H1 (cell line): ENCODE data around the gene USP1. TPM values are rescaled to one million over a fixed set of nuclear protein-coding genes. Genes with fewer than 3 reads are reported as not detected.

Source experiments
- CTCF ChIA-PET: fragments of 300-600 bp; sonication (Branson Sonifier 250); formaldehyde crosslinking; loops from one replicate; lab custom pipeline; 2021; ENCODE audit not compliant: partially characterized antibody; lab: Charles Lee
- POLR2A ChIA-PET: fragments of 300-600 bp; sonication (Branson Sonifier 250); formaldehyde crosslinking; loops from one replicate; lab custom pipeline; 2021; ENCODE audit warnings: inconsistent platforms; ENCODE audit not compliant: partially characterized antibody; lab: Charles Lee
- DNase-seq, 2 experiments: peaks; one replicate each; pipeline versions ENCODE4 v3.0.0 to v3.0.0-alpha.2; 2010 to 2022; ENCODE audit warnings: low spot score in 2 of 2, low read depth in 1 of 2, mixed read lengths in 1 of 2
- FAIRE-seq: peaks from 2 replicates; lab custom pipeline; 2011; peaks lifted over from hg19 to GRCh38; lab: Jason Lieb, UNC
- H2AFZ ChIP-seq: 2 replicates; pipeline ENCODE4 v1.8.1; 2012; ENCODE audit warnings: low read length, inconsistent platforms
- H2AK5ac ChIP-seq: 2 replicates; pipeline ENCODE4 v1.6.1; 2013; ENCODE audit warnings: low read depth, low read length
- H2BK120ac ChIP-seq: replicated peaks from 2 replicates; pipeline ENCODE3; 2013; ENCODE audit warnings: low read depth, low read length, inconsistent platforms
- H2BK12ac ChIP-seq: 2 replicates; pipeline ENCODE4 v1.6.1; 2013; ENCODE audit warnings: low read depth, low read length
- H2BK15ac ChIP-seq: 2 replicates; pipeline ENCODE4 v1.6.1; 2013; ENCODE audit warnings: low read length
- H2BK20ac ChIP-seq: 2 replicates; pipeline ENCODE4 v1.6.1; 2013; ENCODE audit warnings: low read length
- H2BK5ac ChIP-seq: 2 replicates; pipeline ENCODE4 v1.6.1; 2013; ENCODE audit warnings: low read depth, low read length
- H3K14ac ChIP-seq: 2 replicates; pipeline ENCODE4 v1.6.1; 2013; ENCODE audit warnings: inconsistent platforms; ENCODE audit not compliant: insufficient read length
- H3K18ac ChIP-seq: 2 replicates; pipeline ENCODE4 v1.6.1; 2013; ENCODE audit warnings: low read length; ENCODE audit errors: extremely low read depth
- H3K23ac ChIP-seq: 2 replicates; pipeline ENCODE4 v1.6.1; 2013; ENCODE audit warnings: inconsistent platforms; ENCODE audit not compliant: insufficient read length
- H3K23me2 ChIP-seq: 2 replicates; pipeline ENCODE4 v1.6.1; 2013; ENCODE audit warnings: low read depth, low read length
- H3K27ac ChIP-seq: 2 replicates; pipeline ENCODE4 v1.6.1; 2011; ENCODE audit warnings: low read depth, low read length, inconsistent platforms
- H3K27me3 ChIP-seq, 4 experiments: replicated peaks in 1 of 4; 1 replicate in 1 of 4; 2 replicates in 3 of 4; pipeline versions ENCODE4 v1.6.1 to v1.8.1; 2011 to 2013; ENCODE audit warnings: low read length in 3 of 4, mild to moderate bottlenecking in 3 of 4, inconsistent platforms in 2 of 4, mixed read lengths in 2 of 4, moderate library complexity in 1 of 4; ENCODE audit not compliant: control insufficient read depth in 3 of 4, insufficient read depth in 3 of 4; ENCODE audit errors: extremely low read depth in 1 of 4
- H3K36me3 ChIP-seq, 4 experiments: 2 replicates each; pipeline versions ENCODE4 v1.6.1 to v1.8.1; 2011 to 2013; ENCODE audit warnings: mild to moderate bottlenecking in 4 of 4, low read length in 3 of 4, moderate library complexity in 2 of 4, control low read depth in 1 of 4, inconsistent platforms in 1 of 4; ENCODE audit not compliant: insufficient read depth in 4 of 4, control insufficient read depth in 2 of 4
- H3K4ac ChIP-seq: replicated peaks from 2 replicates; pipeline ENCODE3; 2013; ENCODE audit warnings: low read length, low read depth, mixed read lengths, inconsistent platforms; ENCODE audit not compliant: insufficient read length
- H3K4me1 ChIP-seq, 4 experiments: replicated peaks in 1 of 4; 1 replicate in 1 of 4; 2 replicates in 3 of 4; pipeline versions ENCODE4 v1.6.1 to v1.8.1; 2011 to 2013; ENCODE audit warnings: low read length in 3 of 4, inconsistent platforms in 2 of 4, mixed read lengths in 1 of 4; ENCODE audit not compliant: insufficient read depth in 4 of 4, control insufficient read depth in 3 of 4
- H3K4me2 ChIP-seq, 2 experiments: 2 replicates each; pipeline versions ENCODE4 v1.6.1 to v1.8.1; 2011 to 2013; ENCODE audit warnings: low read depth in 2 of 2, low read length in 2 of 2, control low read depth in 1 of 2, inconsistent platforms in 1 of 2, mild to moderate bottlenecking in 1 of 2; ENCODE audit not compliant: insufficient read depth in 1 of 2
- H3K4me3 ChIP-seq, 4 experiments: fragments of 200-600, 300-600 bp in 1 of 4; sonication (generic), shearing (Covaris generic), sonication (Bioruptor Twin) in 1 of 4; 2 replicates each; pipeline versions ENCODE4 v1.5.1 to v1.8.1; 2011 to 2016; ENCODE audit warnings: low read length in 4 of 4, low read depth in 3 of 4, control low read depth in 2 of 4, inconsistent platforms in 2 of 4, mild to moderate bottlenecking in 2 of 4, mixed read lengths in 1 of 4, moderate library complexity in 1 of 4; ENCODE audit not compliant: insufficient read depth in 2 of 4; ENCODE audit errors: extremely low read depth in 1 of 4
- H3K56ac ChIP-seq: replicated peaks from 2 replicates; pipeline ENCODE3; 2013; ENCODE audit warnings: low read depth, mild to moderate bottlenecking, mixed read lengths, low read length, inconsistent platforms; ENCODE audit not compliant: insufficient read length
- H3K79me1 ChIP-seq: 2 replicates; pipeline ENCODE4 v1.6.1; 2013; ENCODE audit warnings: low read depth, low read length, control low read depth
- H3K79me2 ChIP-seq, 2 experiments: 2 replicates each; pipeline versions ENCODE4 v1.6.1 to v1.8.1; 2012 to 2013; ENCODE audit warnings: low read length in 2 of 2, mild to moderate bottlenecking in 2 of 2, inconsistent platforms in 1 of 2; ENCODE audit not compliant: insufficient read depth in 2 of 2, control insufficient read depth in 1 of 2
- H3K9ac ChIP-seq, 4 experiments: replicated peaks in 1 of 4; 1 replicate in 1 of 4; 2 replicates in 3 of 4; pipeline versions ENCODE4 v1.6.1 to v1.8.1; 2011 to 2013; ENCODE audit warnings: low read depth in 3 of 4, low read length in 3 of 4, control low read depth in 2 of 4, mild to moderate bottlenecking in 2 of 4, moderate library complexity in 2 of 4, inconsistent platforms in 1 of 4; ENCODE audit errors: extremely low read depth in 1 of 4
- H3K9me3 ChIP-seq, 2 experiments: 2 replicates each; pipeline versions ENCODE4 v1.6.1 to v1.8.1; 2012 to 2013; ENCODE audit warnings: mild to moderate bottlenecking in 2 of 2, moderate library complexity in 2 of 2, control low read depth in 1 of 2, inconsistent platforms in 1 of 2, low read depth in 1 of 2, low read length in 1 of 2, mixed read lengths in 1 of 2; ENCODE audit not compliant: insufficient read depth in 2 of 2
- H4K20me1 ChIP-seq, 2 experiments: replicated peaks in 1 of 2; 2 replicates each; pipeline versions ENCODE3 to v1.8.1; 2011 to 2013; ENCODE audit warnings: inconsistent platforms in 2 of 2, low read length in 2 of 2, mild to moderate bottlenecking in 1 of 2; ENCODE audit not compliant: insufficient read depth in 2 of 2, control insufficient read depth in 1 of 2
- H4K5ac ChIP-seq: 2 replicates; pipeline ENCODE4 v1.6.1; 2013; ENCODE audit warnings: low read length, low read depth, mixed read lengths, inconsistent platforms; ENCODE audit not compliant: insufficient read length
- H4K8ac ChIP-seq: 2 replicates; pipeline ENCODE4 v1.8.0; 2013; ENCODE audit warnings: mild to moderate bottlenecking, moderate library complexity, low read length, inconsistent platforms; ENCODE audit not compliant: insufficient read depth; ENCODE audit errors: extremely low read depth
- H4K91ac ChIP-seq: replicated peaks from 2 replicates; pipeline ENCODE3; 2013; ENCODE audit warnings: low read length, mixed read lengths, inconsistent platforms; ENCODE audit not compliant: insufficient read length
- CHD1 ChIP-seq: IDR thresholded peaks from 2 replicates; pipeline ENCODE4 v1.6.1; 2012; ENCODE audit warnings: low read depth, low read length, improper control_type of control experiment
- JUN ChIP-seq: IDR thresholded peaks from 2 replicates; pipeline ENCODE4 v1.6.1; 2011; ENCODE audit warnings: low read depth, mild to moderate bottlenecking, improper control_type of control experiment, low read length
- WGBS, 2 experiments: shearing (Covaris generic) in 1 of 2; methylation state at CpG; one replicate each; pipeline versions ENCODE4 v1.1.6 to v1.1.7; 2013 to 2015; ENCODE audit warnings: low lambda C conversion rate in 2 of 2, mixed read lengths in 2 of 2, inconsistent platforms in 1 of 2, low coverage in 1 of 2, missing lambda C conversion rate in 1 of 2; ENCODE audit not compliant: insufficient replicate concordance in 2 of 2, insufficient coverage in 1 of 2, insufficient read length in 1 of 2; ENCODE audit errors: extremely low coverage in 1 of 2, missing lambda C conversion rate in 1 of 2; 5-methylcytosine and 5-hydroxymethylcytosine counted together
- polyA plus RNA-seq, 7 experiments: library from polyadenylated mRNA; depleted of rRNA in 3 of 7; stranded (reverse) in 5 of 7; unstranded in 2 of 7; fragments of >200 nt in 5 of 7; fragments of 200-250 nt in 2 of 7; gene quantifications; 1 replicate in 5 of 7; 2 replicates in 1 of 7; 4 replicates in 1 of 7; pipeline versions ENCODE4 v1.2.1 to v1.2.3, GENCODE V29; 2011 to 2013; ENCODE audit warnings: missing spikeins in 2 of 7, mixed read lengths in 2 of 7
- total RNA-seq: library from RNA; stranded (reverse); fragmentation: NEBNext Ultra II Directional; extraction: Animal tissue kit (Norgen Biotek cat#: 25700); gene quantifications from 2 replicates; pipeline ENCODE4 v1.2.1, GENCODE V29; 2021

The USP1 gene
- total and polyA plus RNA-seq, 2 of the 8 experiments (the other 6 are each of a cell fraction or from before 2014, with no cell fraction given), result 9.1 to 49.6 TPM

DNA sequence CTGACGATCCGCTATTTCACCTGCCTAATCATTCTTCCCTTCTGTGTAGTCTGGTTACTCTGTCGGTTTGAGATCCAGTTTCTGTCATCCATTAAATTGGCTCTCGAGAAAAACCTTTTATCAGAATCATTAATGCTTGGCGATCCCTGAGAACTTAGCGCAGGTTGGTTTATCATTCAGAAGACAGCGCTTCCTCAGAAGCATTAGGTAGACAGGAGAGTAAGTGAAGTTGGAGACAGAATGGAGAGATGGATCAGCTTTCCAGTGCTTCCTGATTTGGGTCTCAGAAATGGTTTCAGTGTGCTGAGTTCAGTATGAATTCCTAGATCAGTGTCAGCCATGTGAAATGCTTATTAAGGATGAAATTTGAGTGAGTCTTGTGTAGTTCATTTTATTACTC lies 1.3 kb downstream of the USP1 start:
- FAIRE-seq, result no peak
- Histone ChIP-seq H3K23ac (no peak overlapping the region), H3K56ac (no peak overlapping the region), H3K4me1 (no peaks in the 10 kb centered on the region; a peak in 3 of 7 replicates), H2BK20ac (no peak overlapping the region), H3K9ac (peak overlapping the region; percentile 81 to 99 (median 96); a peak in 5 of 7 replicates), H3K18ac (no peak overlapping the region), H3K14ac (no peak overlapping the region), H4K91ac (no peak overlapping the region), H3K27me3 (no peaks in the 10 kb centered on the region), H3K9me3 (no peaks in the 10 kb centered on the region), H3K4me2 (peak overlapping the region; percentile 84 to 100), H2AK5ac (no peak overlapping the region), H3K23me2 (peaks cover 18% of the 10 kb centered on the region), H3K79me2 (peaks cover 12 to 52% of the 10 kb centered on the region in 2 experiments), H2BK120ac (no peak overlapping the region), H3K27ac (no peak overlapping the region), H2BK12ac (no peak overlapping the region), H4K20me1 (peaks cover 7 to 8% of the 10 kb centered on the region in 2 experiments), H4K5ac (no peak overlapping the region), H2BK15ac (no peak overlapping the region), H3K79me1 (no peaks in the 10 kb centered on the region), H3K4ac (no peak overlapping the region), H2BK5ac (no peak overlapping the region), H3K36me3 (peaks cover 2 to 28% (median 16%) of the 10 kb centered on the region in 4 experiments; a peak in 7 of 8 replicates), H2AFZ (no peak overlapping the region), H4K8ac (no peak overlapping the region), H3K4me3 (peak overlapping the region; percentile 74 to 88 (median 80))
- POLR2A ChIA-PET, result interaction anchor here (1.3 to 2.7 kb wide), 5 partner anchors 8 to 317 kb away, joined by 4 to 8 read pairs (median 5); no protein-coding TSS in a partner anchor
- CTCF ChIA-PET, result interaction anchor here (1.0 kb wide), 1 partner anchor 308 kb away, joined by 4 read pairs; no protein-coding TSS in a partner anchor
- TF ChIP-seq JUN (no peak), CHD1 (peak; percentile 17; the same call in 1 of the 2 replicates)
- 5% methylated on average over 7 of the region's 7 CpGs; no CpG with 5 or more reads in 1 of the 2 experiments for WGBS, 2 experiments
- no peak for DNase-seq
